Neutrophil (primary cell): ENCODE data around the gene OR6M1.

ENCODE experiments used
- H3K27ac ChIP-seq: fragments of 200-600 bp; sonication (generic); 2 replicates; pipeline ENCODE4 v1.5.1; 2016; ENCODE audit warnings: mild to moderate bottlenecking, moderate library complexity
- H3K27me3 ChIP-seq: fragments of 200-600 bp; sonication (generic); 2 replicates; pipeline ENCODE4 v1.6.0; 2016; ENCODE audit warnings: mild to moderate bottlenecking
- H3K36me3 ChIP-seq: fragments of 200-600 bp; sonication (generic); 2 replicates; pipeline ENCODE4 v1.5.1; 2017
- H3K4me1 ChIP-seq, 2 experiments: fragments of 200-600 bp in 1 of 2; sonication (generic) in 1 of 2; 1 replicate in 1 of 2; 2 replicates in 1 of 2; pipeline versions ENCODE4 v1.5.1 to v1.6.1; 2013 to 2016; ENCODE audit warnings: low read depth in 1 of 2, low read length in 1 of 2, mild to moderate bottlenecking in 1 of 2, moderate library complexity in 1 of 2; ENCODE audit not compliant: control insufficient read depth in 1 of 2, insufficient read depth in 1 of 2
- H3K4me3 ChIP-seq, 2 experiments: fragments of 200-600 bp in 1 of 2; sonication (generic) in 1 of 2; 1 replicate in 1 of 2; 2 replicates in 1 of 2; pipeline ENCODE4 v1.5.1; 2013 to 2016; ENCODE audit warnings: low read depth in 1 of 2, low read length in 1 of 2, mild to moderate bottlenecking in 1 of 2, moderate library complexity in 1 of 2
- H3K9me3 ChIP-seq: fragments of 200-600 bp; sonication (generic); 2 replicates; pipeline ENCODE4 v1.5.1; 2016
- TF ChIP-seq, protein P1 (sequence below): fragments of 200-600 bp; sonication (generic); IDR thresholded peaks from 2 replicates; pipeline ENCODE4 v1.5.1; 2016; ENCODE audit warnings: antibody characterized with exemption

Gene OR6M1

DNA sequence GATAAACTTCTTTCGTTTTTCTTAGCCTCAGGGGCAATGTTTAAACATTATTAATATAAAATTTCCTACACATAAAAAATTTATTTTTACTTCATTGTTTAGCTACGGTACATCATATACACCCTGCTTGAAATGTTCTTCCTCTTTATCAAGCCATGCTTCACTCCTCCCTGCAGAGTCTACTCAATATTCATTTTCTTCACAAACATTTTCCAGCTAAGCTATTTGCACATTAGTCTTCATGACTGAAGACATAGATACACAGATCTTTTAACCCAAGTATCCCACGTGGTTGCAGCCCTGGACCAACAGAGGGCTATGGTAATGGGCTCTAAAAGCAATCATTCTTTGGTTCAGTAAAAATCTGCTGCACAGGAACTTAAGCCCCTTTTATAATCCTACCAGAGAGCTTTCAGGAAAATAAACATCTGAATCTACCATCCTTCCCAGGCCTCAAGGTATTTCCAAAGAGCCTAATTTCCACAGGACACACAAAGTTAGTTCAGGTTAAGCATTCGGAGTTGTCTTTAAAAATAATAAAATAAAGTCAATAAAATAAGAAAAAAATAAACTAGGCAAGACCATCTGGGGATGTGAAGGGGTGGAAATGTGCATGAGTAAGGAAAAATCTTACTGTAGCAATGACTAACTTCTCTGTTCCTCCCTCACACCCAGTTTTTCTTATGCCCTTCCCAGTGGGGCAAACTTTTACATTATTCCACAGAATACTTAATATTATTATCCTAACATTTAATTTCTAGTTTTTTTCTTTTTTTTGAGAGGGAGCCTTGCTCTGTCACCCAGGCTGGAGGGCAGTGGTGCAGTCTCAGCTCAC lies 30.2 kb downstream of the OR6M1 start:
- H3K27ac ChIP-seq: no peak overlapping the region
- TF ChIP-seq, protein P1, sequence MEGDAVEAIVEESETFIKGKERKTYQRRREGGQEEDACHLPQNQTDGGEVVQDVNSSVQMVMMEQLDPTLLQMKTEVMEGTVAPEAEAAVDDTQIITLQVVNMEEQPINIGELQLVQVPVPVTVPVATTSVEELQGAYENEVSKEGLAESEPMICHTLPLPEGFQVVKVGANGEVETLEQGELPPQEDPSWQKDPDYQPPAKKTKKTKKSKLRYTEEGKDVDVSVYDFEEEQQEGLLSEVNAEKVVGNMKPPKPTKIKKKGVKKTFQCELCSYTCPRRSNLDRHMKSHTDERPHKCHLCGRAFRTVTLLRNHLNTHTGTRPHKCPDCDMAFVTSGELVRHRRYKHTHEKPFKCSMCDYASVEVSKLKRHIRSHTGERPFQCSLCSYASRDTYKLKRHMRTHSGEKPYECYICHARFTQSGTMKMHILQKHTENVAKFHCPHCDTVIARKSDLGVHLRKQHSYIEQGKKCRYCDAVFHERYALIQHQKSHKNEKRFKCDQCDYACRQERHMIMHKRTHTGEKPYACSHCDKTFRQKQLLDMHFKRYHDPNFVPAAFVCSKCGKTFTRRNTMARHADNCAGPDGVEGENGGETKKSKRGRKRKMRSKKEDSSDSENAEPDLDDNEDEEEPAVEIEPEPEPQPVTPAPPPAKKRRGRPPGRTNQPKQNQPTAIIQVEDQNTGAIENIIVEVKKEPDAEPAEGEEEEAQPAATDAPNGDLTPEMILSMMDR: no peak
- H3K27me3 ChIP-seq: no peaks in the 10 kb centered on the region
- no peaks in the 10 kb centered on the region for H3K36me3 ChIP-seq
- no peaks in the 10 kb centered on the region for H3K9me3 ChIP-seq
- no peaks in the 10 kb centered on the region for H3K4me1 ChIP-seq
- no peak overlapping the region for H3K4me3 ChIP-seq

DNA sequence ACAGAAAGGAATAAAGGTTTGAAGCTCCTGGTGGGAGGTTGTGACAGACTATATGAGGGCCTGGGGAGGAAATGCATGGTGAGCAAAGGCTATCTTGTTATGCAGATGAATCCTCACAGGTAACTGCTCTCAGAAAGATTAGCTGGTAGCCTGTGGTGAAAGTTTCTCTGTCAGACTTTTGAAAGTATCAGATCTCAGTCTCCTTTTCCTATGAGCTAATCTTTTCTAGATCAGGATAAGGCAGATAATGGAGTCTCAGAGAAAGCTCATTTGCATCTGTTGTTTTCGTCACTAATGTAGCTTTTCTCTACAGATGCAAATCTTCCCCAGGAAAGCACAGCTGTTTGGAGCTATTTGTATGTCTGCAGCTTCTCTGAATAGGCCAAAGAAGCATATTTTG lies 30.9 kb downstream of the OR6M1 start:
- no peak overlapping the region for H3K4me3 ChIP-seq
- H3K27me3 ChIP-seq: no peaks in the 10 kb centered on the region
- H3K4me1 ChIP-seq: no peaks in the 10 kb centered on the region
- TF ChIP-seq, protein P1: no peak
- no peak overlapping the region for H3K27ac ChIP-seq
- H3K9me3 ChIP-seq: no peaks in the 10 kb centered on the region
- H3K36me3 ChIP-seq: no peaks in the 10 kb centered on the region

DNA sequence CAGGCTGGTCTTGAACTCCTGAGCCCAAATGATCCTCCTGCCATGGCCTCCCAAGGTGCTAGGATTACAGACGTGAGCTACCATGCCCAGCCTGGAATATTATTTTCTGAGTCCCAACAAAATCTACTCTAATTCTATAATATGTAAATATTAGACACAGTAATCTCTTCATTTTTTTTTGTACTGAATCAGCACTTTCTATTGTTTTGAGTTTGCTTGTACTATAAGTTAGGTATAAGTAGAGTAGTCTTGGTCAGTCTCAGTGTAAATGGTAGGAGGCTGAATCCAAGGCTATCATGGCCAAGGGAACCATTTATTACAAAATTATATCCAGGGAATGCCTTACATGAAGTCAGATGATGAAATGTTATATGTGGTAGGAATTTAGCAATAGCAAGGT lies 32.2 kb downstream of the OR6M1 start:
- no peaks in the 10 kb centered on the region for H3K9me3 ChIP-seq
- H3K36me3 ChIP-seq: no peaks in the 10 kb centered on the region
- no peaks in the 10 kb centered on the region for H3K27me3 ChIP-seq

DNA sequence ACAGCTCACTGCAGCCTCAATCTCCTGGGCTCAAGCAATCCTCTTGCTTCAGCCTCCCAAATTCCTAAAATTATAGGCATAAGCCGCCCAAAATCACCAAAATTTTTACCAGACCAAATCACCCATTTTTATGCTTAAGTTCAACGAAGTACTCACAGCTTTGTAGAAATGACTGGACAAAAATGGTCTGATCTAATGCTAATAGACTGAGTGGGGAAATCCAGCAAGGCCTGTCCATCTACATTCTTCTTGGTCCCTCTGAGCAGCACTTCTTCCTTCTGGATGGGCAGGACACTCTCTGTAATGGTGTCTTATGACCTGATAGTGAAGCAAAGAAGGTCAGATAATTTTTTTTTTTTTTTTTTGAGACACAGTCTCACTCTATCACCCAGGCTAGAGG lies 33.1 kb downstream of the OR6M1 start:
- Histone ChIP-seq H3K4me1 (no peaks in the 10 kb centered on the region), H3K4me3 (no peak overlapping the region), H3K36me3 (no peaks in the 10 kb centered on the region), H3K9me3 (no peaks in the 10 kb centered on the region), H3K27me3 (no peaks in the 10 kb centered on the region), H3K27ac (no peak overlapping the region)
- TF ChIP-seq, protein P1: no peak

More for the DNA sequence above, 32.2 kb downstream of the OR6M1 start:
- TF ChIP-seq, protein P1: no peak
- Histone ChIP-seq H3K4me3 (no peak overlapping the region), H3K27ac (no peak overlapping the region), H3K4me1 (no peaks in the 10 kb centered on the region)

DNA sequence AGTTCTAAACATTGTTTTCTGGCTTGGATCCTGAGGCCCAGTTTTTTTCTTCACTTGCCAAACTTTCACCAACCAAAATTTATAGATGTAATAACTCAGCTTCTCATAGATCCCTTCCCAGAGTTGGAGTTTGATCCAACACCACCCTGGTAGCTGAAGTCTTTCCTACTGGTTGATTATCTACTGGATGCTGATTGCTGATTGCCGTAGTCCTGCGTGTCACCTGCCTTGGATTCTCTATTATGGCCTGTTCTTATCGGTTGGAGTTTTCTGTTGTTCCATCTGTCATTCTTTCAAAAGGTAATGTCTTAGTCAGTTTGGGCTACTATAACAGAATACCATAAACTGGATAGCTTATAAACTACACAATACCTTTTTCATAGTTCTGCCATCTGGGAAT lies 34.5 kb downstream of the OR6M1 start:
- TF ChIP-seq, protein P1: no peak
- H3K27me3 ChIP-seq: no peaks in the 10 kb centered on the region
- no peaks in the 10 kb centered on the region for H3K36me3 ChIP-seq
- H3K4me3 ChIP-seq: no peak overlapping the region
- H3K9me3 ChIP-seq: no peaks in the 10 kb centered on the region
- no peak overlapping the region for H3K27ac ChIP-seq
- H3K4me1 ChIP-seq: no peaks in the 10 kb centered on the region
